Measurements from ENCODE around the gene FTCD. TPM values are rescaled to one million over a fixed set of nuclear protein-coding genes. Genes with fewer than 3 reads are reported as not detected.

Gene FTCD
- total and polyA plus RNA-seq, 2 donors (not counting 1 experiment from before 2014, with no cell fraction given): 0.27 to 1.3 TPM

DNA sequence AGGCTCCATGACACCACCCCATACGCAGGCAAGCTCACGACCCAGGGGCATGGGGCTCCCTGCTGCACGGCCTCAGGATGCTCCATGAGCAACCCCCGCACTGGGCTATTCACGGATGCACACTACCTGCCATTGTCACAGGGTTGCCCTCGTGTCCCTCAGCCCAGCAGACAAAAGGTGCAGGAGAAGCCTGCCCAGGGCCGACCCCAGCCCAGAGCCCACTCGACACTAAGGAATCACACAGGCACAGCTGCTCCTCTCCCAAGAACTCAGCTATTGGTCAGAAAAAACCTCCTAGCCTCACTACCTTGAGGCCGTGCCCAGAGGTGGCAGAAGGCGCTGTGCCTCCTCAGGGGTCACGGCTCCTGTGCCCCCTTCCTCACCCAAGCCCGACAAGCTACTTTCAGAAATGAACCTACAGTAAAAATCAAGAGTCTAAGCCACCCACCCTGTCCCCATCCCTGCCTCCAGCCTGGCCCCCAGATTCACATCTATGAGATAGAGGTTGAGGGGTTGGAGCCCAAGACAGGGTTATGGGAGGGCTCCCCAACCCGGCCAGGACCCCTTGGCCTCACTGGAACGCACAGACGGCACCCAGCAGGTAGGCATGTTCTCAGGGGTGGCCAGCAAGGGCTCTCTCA, 35.2 kb upstream of the FTCD start:
- H3K9ac ChIP-seq (ENCODE audit: insufficient read depth, low read length): peak overlapping the region; percentile 27
- H4K20me1 ChIP-seq (ENCODE audit: control insufficient read depth, extremely low read depth, insufficient read depth, low read length): no peaks in the 10 kb centered on the region
- no peaks in the 10 kb centered on the region for H3K27me3 ChIP-seq (ENCODE audit: control insufficient read depth, insufficient read depth, low read length)
- H3K79me2 ChIP-seq (ENCODE audit: control insufficient read depth, insufficient read depth, low read length): no peaks in the 10 kb centered on the region
- H3K4me1 ChIP-seq (ENCODE audit: control insufficient read depth, extremely low read depth, insufficient read depth, low read length): peaks cover 21% of the 10 kb centered on the region
- H3K36me3 ChIP-seq (ENCODE audit: control insufficient read depth, insufficient read depth, low read length): peaks cover 37% of the 10 kb centered on the region
- TF ChIP-seq EZH2 (IDR thresholded peaks at IDR 0.05; ENCODE audit: low read length, missing control alignments): no peak
- H3K27ac ChIP-seq (ENCODE audit: insufficient read depth, low read length): peak overlapping the region; percentile 14
- no peak overlapping the region for H2AFZ ChIP-seq (ENCODE audit: low read length)
- H3K9me3 ChIP-seq (ENCODE audit: control insufficient read depth, insufficient read depth, low read depth, low read length): no peaks in the 10 kb centered on the region
- DNase-seq (ENCODE audit: low read depth in 2 of 2): no peak
- no peak overlapping the region for H3K4me3 ChIP-seq (replicated peaks in 1 of 4; ENCODE audit: control extremely low read depth in 1 of 4, insufficient read depth in 1 of 4, low read depth in 3 of 4, low read length in 4 of 4)
- no peak overlapping the region for H3K4me2 ChIP-seq (ENCODE audit: extremely low read depth, insufficient read depth, low read length)

DNA sequence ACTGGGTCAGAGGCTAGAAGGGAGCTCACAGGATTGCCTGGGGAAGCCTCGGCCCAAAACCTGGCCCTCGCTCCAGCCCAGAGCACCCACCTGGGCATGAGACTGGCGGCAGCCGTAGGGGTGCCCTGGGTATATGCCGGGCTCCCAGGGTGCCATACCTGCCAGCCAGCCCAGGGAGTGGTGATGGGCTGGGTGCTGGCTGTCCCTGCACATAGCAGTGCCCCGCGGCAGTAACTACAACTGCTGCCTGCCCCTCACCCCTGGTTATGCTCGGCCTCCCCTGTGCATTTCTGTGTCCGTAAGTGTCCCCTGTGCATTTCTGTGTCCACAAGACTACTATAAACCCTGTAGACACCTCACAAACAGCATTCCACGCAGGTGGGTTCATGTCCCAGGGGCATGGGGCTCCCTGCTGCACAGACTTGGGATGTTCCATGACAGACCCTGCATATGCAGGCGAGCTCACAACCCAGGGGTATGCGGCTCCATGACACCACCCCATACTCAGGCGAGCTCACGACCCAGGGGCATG, 34.6 kb upstream of the FTCD start:
- Histone ChIP-seq H4K20me1 (ENCODE audit: control insufficient read depth, extremely low read depth, insufficient read depth, low read length) (no peaks in the 10 kb centered on the region), H3K4me2 (ENCODE audit: extremely low read depth, insufficient read depth, low read length) (no peak overlapping the region), H2AFZ (ENCODE audit: low read length) (no peak overlapping the region), H3K4me3 (replicated peaks in 1 of 4; ENCODE audit: control extremely low read depth in 1 of 4, insufficient read depth in 1 of 4, low read depth in 3 of 4, low read length in 4 of 4) (no peak overlapping the region), H3K9ac (ENCODE audit: insufficient read depth, low read length) (no peak overlapping the region), H3K4me1 (ENCODE audit: control insufficient read depth, extremely low read depth, insufficient read depth, low read length) (peaks cover 23% of the 10 kb centered on the region), H3K27me3 (ENCODE audit: control insufficient read depth, insufficient read depth, low read length) (no peaks in the 10 kb centered on the region), H3K36me3 (ENCODE audit: control insufficient read depth, insufficient read depth, low read length) (peaks cover 35% of the 10 kb centered on the region), H3K9me3 (ENCODE audit: control insufficient read depth, insufficient read depth, low read depth, low read length) (no peaks in the 10 kb centered on the region), H3K27ac (ENCODE audit: insufficient read depth, low read length) (no peak overlapping the region), H3K79me2 (ENCODE audit: control insufficient read depth, insufficient read depth, low read length) (no peaks in the 10 kb centered on the region)
- TF ChIP-seq, protein P1, sequence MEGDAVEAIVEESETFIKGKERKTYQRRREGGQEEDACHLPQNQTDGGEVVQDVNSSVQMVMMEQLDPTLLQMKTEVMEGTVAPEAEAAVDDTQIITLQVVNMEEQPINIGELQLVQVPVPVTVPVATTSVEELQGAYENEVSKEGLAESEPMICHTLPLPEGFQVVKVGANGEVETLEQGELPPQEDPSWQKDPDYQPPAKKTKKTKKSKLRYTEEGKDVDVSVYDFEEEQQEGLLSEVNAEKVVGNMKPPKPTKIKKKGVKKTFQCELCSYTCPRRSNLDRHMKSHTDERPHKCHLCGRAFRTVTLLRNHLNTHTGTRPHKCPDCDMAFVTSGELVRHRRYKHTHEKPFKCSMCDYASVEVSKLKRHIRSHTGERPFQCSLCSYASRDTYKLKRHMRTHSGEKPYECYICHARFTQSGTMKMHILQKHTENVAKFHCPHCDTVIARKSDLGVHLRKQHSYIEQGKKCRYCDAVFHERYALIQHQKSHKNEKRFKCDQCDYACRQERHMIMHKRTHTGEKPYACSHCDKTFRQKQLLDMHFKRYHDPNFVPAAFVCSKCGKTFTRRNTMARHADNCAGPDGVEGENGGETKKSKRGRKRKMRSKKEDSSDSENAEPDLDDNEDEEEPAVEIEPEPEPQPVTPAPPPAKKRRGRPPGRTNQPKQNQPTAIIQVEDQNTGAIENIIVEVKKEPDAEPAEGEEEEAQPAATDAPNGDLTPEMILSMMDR (conservative IDR thresholded peaks at IDR 0.05 in 1 of 2, IDR thresholded peaks at IDR 0.05 in 1 of 2; ENCODE audit: low read depth in 1 of 2, low read length in 2 of 2): no peak
- no peak for TF ChIP-seq EZH2 (IDR thresholded peaks at IDR 0.05; ENCODE audit: low read length, missing control alignments)
- no peak for DNase-seq (ENCODE audit: low read depth in 2 of 2)

DNA sequence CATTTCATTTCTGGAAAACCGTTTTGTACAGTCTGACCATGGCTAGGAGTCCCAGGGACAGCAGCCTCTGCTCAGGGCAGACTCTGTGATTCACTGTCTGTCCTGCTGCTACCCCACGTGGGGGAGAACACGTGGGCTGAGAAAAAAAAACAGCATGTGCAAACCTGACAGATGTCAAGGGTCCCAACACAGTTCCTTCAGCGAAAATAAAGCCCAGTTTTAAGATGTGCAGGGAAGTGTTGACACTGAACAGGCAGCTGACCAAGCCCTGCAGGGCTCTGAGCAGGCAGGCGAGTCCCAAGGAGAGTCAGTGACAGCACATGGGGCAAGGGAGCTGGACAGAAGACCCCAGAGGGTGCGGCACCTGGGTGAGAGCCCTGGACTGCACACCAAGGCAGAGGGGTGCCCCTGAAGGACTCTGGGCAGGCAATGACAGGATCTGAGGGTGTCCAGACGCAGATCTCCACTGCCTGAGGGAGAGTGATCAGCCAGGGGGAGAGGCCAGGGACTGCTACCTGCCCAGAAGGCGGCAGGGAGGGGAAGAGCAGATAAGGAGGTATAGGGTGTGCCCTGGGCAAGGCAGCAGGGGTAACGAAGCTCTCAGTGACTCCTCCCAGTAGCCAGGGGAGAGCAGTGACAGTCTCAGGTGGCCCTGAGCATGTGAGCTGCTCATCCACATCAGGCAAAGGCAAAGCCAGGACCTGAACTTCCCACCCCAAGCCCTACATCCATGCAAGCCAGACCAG, 34.0 kb upstream of the FTCD start:
- H3K27ac ChIP-seq (ENCODE audit: insufficient read depth, low read length): no peak overlapping the region
- no peaks in the 10 kb centered on the region for H3K9me3 ChIP-seq (ENCODE audit: control insufficient read depth, insufficient read depth, low read depth, low read length)
- H3K27me3 ChIP-seq (ENCODE audit: control insufficient read depth, insufficient read depth, low read length): no peaks in the 10 kb centered on the region
- no peaks in the 10 kb centered on the region for H3K79me2 ChIP-seq (ENCODE audit: control insufficient read depth, insufficient read depth, low read length)
- peaks cover 30% of the 10 kb centered on the region for H3K36me3 ChIP-seq (ENCODE audit: control insufficient read depth, insufficient read depth, low read length)
- no peak overlapping the region for H2AFZ ChIP-seq (ENCODE audit: low read length)
- H3K4me3 ChIP-seq (replicated peaks in 1 of 4; ENCODE audit: control extremely low read depth in 1 of 4, insufficient read depth in 1 of 4, low read depth in 3 of 4, low read length in 4 of 4): no peak overlapping the region
- H3K4me2 ChIP-seq (ENCODE audit: extremely low read depth, insufficient read depth, low read length): no peak overlapping the region
- peaks cover 24% of the 10 kb centered on the region for H3K4me1 ChIP-seq (ENCODE audit: control insufficient read depth, extremely low read depth, insufficient read depth, low read length)
- no peak for TF ChIP-seq EZH2 (IDR thresholded peaks at IDR 0.05; ENCODE audit: low read length, missing control alignments)
- TF ChIP-seq, protein P1 (conservative IDR thresholded peaks at IDR 0.05 in 1 of 2, IDR thresholded peaks at IDR 0.05 in 1 of 2; ENCODE audit: low read depth in 1 of 2, low read length in 2 of 2): no peak
- DNase-seq (ENCODE audit: low read depth in 2 of 2): peak; percentile 36 to 66
- no peak overlapping the region for H3K9ac ChIP-seq (ENCODE audit: insufficient read depth, low read length)
- no peaks in the 10 kb centered on the region for H4K20me1 ChIP-seq (ENCODE audit: control insufficient read depth, extremely low read depth, insufficient read depth, low read length)

Data from fibroblast of lung (primary cell).